ENCODE measurements around the gene LRFN2. TPM values are rescaled to one million over a fixed set of nuclear protein-coding genes. Genes with fewer than 3 reads are reported as not detected.

Gene LRFN2
- total and polyA plus RNA-seq, 2 donors: 0.11 to 0.38 TPM

DNA sequence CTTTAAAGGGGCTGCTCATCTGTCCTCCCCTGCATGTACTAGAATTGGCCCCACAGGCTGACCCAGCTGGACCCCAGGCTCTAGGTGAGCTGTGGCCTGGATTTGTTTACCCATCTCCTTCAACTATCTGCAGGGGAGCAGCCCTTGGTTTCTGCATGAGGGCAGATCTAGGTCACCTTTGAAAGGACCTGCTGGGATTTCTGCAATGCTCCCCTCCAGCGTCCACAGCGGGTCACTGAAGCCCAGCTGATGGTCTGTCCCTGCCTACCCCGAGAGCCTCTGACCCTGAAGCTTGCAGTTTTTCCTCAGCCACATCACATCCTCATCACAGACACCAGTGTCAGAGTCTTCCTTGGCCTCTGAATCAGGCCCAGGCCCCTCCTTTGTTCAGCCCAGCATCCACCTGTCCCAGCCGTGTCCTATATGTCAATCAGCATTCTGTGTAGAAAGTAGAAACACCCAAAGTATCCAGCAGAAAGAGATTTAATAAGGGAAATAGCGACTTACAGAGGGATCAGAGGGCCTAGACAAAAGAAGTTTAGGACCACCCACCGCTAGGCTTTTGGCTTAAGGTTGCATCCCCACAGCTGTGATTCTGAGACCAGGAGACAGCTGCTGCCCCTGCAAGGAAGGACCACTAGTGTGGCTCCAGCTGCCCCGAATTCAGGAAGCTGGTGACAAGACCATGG is 243.1 kb downstream of the LRFN2 start:
- WGBS: 84% methylated on average over 7 of the region's 7 CpGs
- Histone ChIP-seq H3K4me3 (ENCODE audit: low read length in 2 of 2) (no peak overlapping the region), H3K27ac (ENCODE audit: low read depth in 1 of 2, low read length in 1 of 2) (no peak overlapping the region), H3K4me1 (ENCODE audit: control insufficient read depth in 2 of 2, insufficient read depth in 2 of 2, low read length in 2 of 2) (no peaks in the 10 kb centered on the region), H3K27me3 (ENCODE audit: control insufficient read depth in 2 of 2, insufficient read depth in 1 of 2, low read length in 1 of 2) (peaks cover 0 to 2% of the 10 kb centered on the region in 2 donors), H3K9me3 (ENCODE audit: control insufficient read depth in 2 of 2, insufficient read depth in 1 of 2, low read length in 1 of 2) (no peaks in the 10 kb centered on the region), H3K36me3 (ENCODE audit: control insufficient read depth in 2 of 2, insufficient read depth in 2 of 2, low read length in 1 of 2) (no peaks in the 10 kb centered on the region)
- no peak for DNase-seq (ENCODE audit: low read depth in 6 of 9, low spot score in 9 of 9)

DNA sequence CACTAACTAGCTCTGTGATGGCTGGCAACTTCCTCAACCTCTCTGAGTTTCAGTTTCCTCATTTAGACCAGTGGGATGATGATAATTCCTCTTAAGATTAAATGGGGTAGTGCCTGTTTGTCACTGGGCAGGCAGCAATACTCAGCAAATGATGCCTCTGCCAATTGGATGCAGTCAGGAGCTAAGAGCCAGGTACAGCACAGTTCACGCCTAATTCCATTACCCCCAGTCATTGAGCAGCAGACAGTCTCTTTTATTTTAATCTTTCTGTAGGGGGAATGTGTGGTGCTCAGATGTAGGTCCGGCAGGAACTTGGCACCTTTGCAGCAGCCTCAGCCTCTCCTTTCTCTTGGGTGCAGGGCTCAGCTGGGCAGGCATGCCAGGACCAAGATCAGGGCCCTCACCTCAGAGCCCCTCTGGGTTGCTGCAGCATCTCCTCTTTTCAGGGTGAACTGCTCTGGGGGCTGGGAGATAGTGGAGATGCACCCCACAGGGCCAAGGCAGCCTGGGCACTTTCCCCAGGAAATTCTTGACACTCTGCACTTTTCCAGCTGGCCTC is 243.8 kb downstream of the LRFN2 start:
- 87% methylated on average over 2 of the region's 2 CpGs for WGBS
- no peaks in the 10 kb centered on the region for H3K9me3 ChIP-seq (ENCODE audit: control insufficient read depth in 2 of 2, insufficient read depth in 1 of 2, low read length in 1 of 2)

DNA sequence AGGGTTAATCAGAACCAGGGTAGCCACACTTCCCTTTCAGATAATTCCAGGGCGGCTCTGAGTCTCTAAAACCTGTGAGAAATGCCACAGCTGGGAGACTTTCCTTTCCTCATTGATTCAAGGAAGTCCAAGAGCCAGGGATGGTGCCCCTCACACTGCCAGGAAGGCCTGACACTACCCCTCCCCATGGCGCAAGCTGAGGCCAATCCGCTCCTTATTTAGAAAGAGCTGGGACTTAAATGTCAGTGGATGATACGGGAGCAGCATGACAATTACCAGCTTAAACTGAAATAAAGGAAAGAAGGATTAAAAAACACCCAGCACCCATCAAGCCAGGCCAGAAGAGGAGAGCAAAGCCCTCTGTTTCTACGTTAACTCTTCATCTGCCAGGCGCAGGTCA is 244.4 kb downstream of the LRFN2 start:
- Histone ChIP-seq H3K4me3 (ENCODE audit: low read length in 2 of 2) (no peak overlapping the region), H3K27me3 (ENCODE audit: control insufficient read depth in 2 of 2, insufficient read depth in 1 of 2, low read length in 1 of 2) (peaks cover 0 to 2% of the 10 kb centered on the region in 2 donors), H3K36me3 (ENCODE audit: control insufficient read depth in 2 of 2, insufficient read depth in 2 of 2, low read length in 1 of 2) (no peaks in the 10 kb centered on the region), H3K4me1 (ENCODE audit: control insufficient read depth in 2 of 2, insufficient read depth in 2 of 2, low read length in 2 of 2) (no peaks in the 10 kb centered on the region), H3K27ac (ENCODE audit: low read depth in 1 of 2, low read length in 1 of 2) (no peak overlapping the region), H3K9me3 (ENCODE audit: control insufficient read depth in 2 of 2, insufficient read depth in 1 of 2, low read length in 1 of 2) (no peaks in the 10 kb centered on the region)
- 73% methylated on average over 6 of the region's 6 CpGs for WGBS
- DNase-seq (ENCODE audit: low read depth in 6 of 9, low spot score in 9 of 9): no peak

More for the DNA sequence above, 243.8 kb downstream of the LRFN2 start:
- H3K4me3 ChIP-seq (ENCODE audit: low read length in 2 of 2): no peak overlapping the region
- peaks cover 0 to 2% of the 10 kb centered on the region in 2 donors for H3K27me3 ChIP-seq (ENCODE audit: control insufficient read depth in 2 of 2, insufficient read depth in 1 of 2, low read length in 1 of 2)
- no peak overlapping the region for H3K27ac ChIP-seq (ENCODE audit: low read depth in 1 of 2, low read length in 1 of 2)
- DNase-seq (ENCODE audit: low read depth in 6 of 9, low spot score in 9 of 9): no peak
- no peaks in the 10 kb centered on the region for H3K36me3 ChIP-seq (ENCODE audit: control insufficient read depth in 2 of 2, insufficient read depth in 2 of 2, low read length in 1 of 2)
- no peaks in the 10 kb centered on the region for H3K4me1 ChIP-seq (ENCODE audit: control insufficient read depth in 2 of 2, insufficient read depth in 2 of 2, low read length in 2 of 2)

DNA sequence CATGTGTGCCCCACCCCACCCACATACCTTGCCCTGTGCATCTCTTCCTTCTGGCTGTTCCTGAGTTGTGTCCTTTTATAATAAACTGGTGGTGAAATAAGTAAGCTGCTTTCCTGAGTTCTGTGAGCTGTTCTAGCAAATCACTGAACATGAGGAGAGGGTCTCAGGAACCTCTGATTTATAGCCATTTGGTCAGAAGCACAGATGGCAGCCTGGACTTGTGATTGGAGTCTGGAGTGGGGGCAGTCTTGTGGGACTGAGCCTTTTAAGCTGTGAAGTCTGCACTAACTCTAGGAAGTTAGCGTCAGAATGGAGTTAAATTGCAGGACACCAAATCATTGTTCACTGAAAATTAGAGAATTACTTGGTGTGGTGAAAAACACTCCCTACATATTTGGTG is 245.4 kb downstream of the LRFN2 start:
- H3K4me3 ChIP-seq (ENCODE audit: low read length in 2 of 2): no peak overlapping the region
- H3K4me1 ChIP-seq (ENCODE audit: control insufficient read depth in 2 of 2, insufficient read depth in 2 of 2, low read length in 2 of 2): no peaks in the 10 kb centered on the region
- no peaks in the 10 kb centered on the region for H3K9me3 ChIP-seq (ENCODE audit: control insufficient read depth in 2 of 2, insufficient read depth in 1 of 2, low read length in 1 of 2)
- 63% methylated on average over 1 of the region's 1 CpG for WGBS
- H3K36me3 ChIP-seq (ENCODE audit: control insufficient read depth in 2 of 2, insufficient read depth in 2 of 2, low read length in 1 of 2): no peaks in the 10 kb centered on the region
- DNase-seq (ENCODE audit: low read depth in 6 of 9, low spot score in 9 of 9): no peak
- peaks cover 0 to 2% of the 10 kb centered on the region in 2 donors for H3K27me3 ChIP-seq (ENCODE audit: control insufficient read depth in 2 of 2, insufficient read depth in 1 of 2, low read length in 1 of 2)
- H3K27ac ChIP-seq (ENCODE audit: low read depth in 1 of 2, low read length in 1 of 2): no peak overlapping the region
